HG03378 (cell line): ENCODE results near the gene TRIP11.
A peak's percentile ranks its signal among the peaks of the same experiment; 100 is the strongest.
"Not testable (repeated sequence)": the region's sequence is repeated elsewhere in the genome, so short reads cannot be mapped to it uniquely, and the experiment has no call there.

Source experiments
- ATAC-seq: cut with Tn5 transposase; IDR thresholded peaks from one replicate; pipeline ENCODE4 v1.9.1; 2021; ENCODE audit warnings: mild to moderate bottlenecking, moderate library complexity; ENCODE audit not compliant: unreplicated experiment

TRIP11 gene

GRCh38 chr14:92039719-92040430 is at the start of gene TRIP11:
TSS of gene TRIP11 (minus strand) at chr14:92040059. CDS start at chr14:92039685, 374 bp downstream.
- peak; percentile 91 for ATAC-seq

- no peak for ATAC-seq
Observed at GRCh38 chr14:92088494-92088893, 48.6 kb upstream of the TRIP11 start.

GRCh38 chr14:92074555-92074954 is 34.7 kb upstream of the TRIP11 start:
- no peak for ATAC-seq

- ATAC-seq: no peak
Observed at GRCh38 chr14:92058006-92058917, 18.4 kb upstream of the TRIP11 start.

- ATAC-seq: no peak
Observed at GRCh38 chr14:92049781-92050180, 9.9 kb upstream of the TRIP11 start.

- ATAC-seq: not testable (repeated sequence)
Observed at GRCh38 chr14:92049221-92049620, 9.4 kb upstream of the TRIP11 start.

GRCh38 chr14:92045904-92046303 is 6.0 kb upstream of the TRIP11 start:
- not testable (repeated sequence) for ATAC-seq

GRCh38 chr14:92041766-92042165 is 1.9 kb upstream of the TRIP11 start:
- not testable (repeated sequence) for ATAC-seq

GRCh38 chr14:92041203-92041602 is 1.3 kb upstream of the TRIP11 start:
- ATAC-seq: no peak

GRCh38 chr14:92040431-92041051 is 682 bp upstream of the TRIP11 start:
- peak; percentile 21 for ATAC-seq

- peak; percentile 14 for ATAC-seq
Observed at GRCh38 chr14:92039063-92039718, 668 bp downstream of the TRIP11 start.

- ATAC-seq: no peak
Observed at GRCh38 chr14:92037989-92038388, 1.9 kb downstream of the TRIP11 start.

GRCh38 chr14:92035890-92036289 is 4.0 kb downstream of the TRIP11 start:
- no peak for ATAC-seq

- ATAC-seq: no peak
Observed at GRCh38 chr14:92033906-92034687, 5.8 kb downstream of the TRIP11 start.

GRCh38 chr14:92033433-92033832 is 6.4 kb downstream of the TRIP11 start:
- no peak for ATAC-seq

- ATAC-seq: no peak
Observed at GRCh38 chr14:92026548-92027190, 13.2 kb downstream of the TRIP11 start.

- no peak for ATAC-seq
Observed at GRCh38 chr14:92022036-92022435, 17.8 kb downstream of the TRIP11 start.

GRCh38 chr14:92021523-92021922 is 18.3 kb downstream of the TRIP11 start:
- ATAC-seq: no peak

GRCh38 chr14:92014040-92014439 is 25.8 kb downstream of the TRIP11 start:
- no peak for ATAC-seq
